HAP-1 (cell line): ENCODE results near the gene CELSR1.

Experiments used
- DNase-seq, 2 experiments: peaks; one replicate each; pipeline ENCODE4 v3.0.0-alpha.2; 2016 to 2020; ENCODE audit warnings: low spot score in 2 of 2
- H3K27me3 ChIP-seq: fragments of 250-450 bp; sonication (Bioruptor Pico); 2 replicates; pipeline ENCODE4 v1.5.1; 2020; ENCODE audit warnings: low read depth, mild to moderate bottlenecking, moderate library complexity
- H3K36me3 ChIP-seq: fragments of 250-450 bp; sonication (Bioruptor Pico); replicated peaks from 2 replicates; pipeline ENCODE4 v1.5.1; 2020; ENCODE audit warnings: mild to moderate bottlenecking
- H3K4me1 ChIP-seq: fragments of 250-450 bp; sonication (Bioruptor Pico); 2 replicates; pipeline ENCODE4 v1.5.1; 2020; ENCODE audit warnings: mild to moderate bottlenecking
- H3K4me3 ChIP-seq: fragments of 250-450 bp; sonication (Bioruptor Pico); 2 replicates; pipeline ENCODE4 v1.5.1; 2020; ENCODE audit warnings: mild to moderate bottlenecking, moderate library complexity
- H3K9me3 ChIP-seq: fragments of 250-450 bp; sonication (Bioruptor Pico); 2 replicates; pipeline ENCODE4 v1.5.1; 2020; ENCODE audit warnings: mild to moderate bottlenecking, moderate library complexity
- in situ Hi-C: fragments of 300-500 bp; cut with MboI; formaldehyde crosslinking; loops from 3 replicates; pipeline ENCODE4 v1.14.3; 2020; ENCODE audit warnings: low sequenced_read_pairs, inconsistent platforms, mixed read lengths

Gene CELSR1, protein sequence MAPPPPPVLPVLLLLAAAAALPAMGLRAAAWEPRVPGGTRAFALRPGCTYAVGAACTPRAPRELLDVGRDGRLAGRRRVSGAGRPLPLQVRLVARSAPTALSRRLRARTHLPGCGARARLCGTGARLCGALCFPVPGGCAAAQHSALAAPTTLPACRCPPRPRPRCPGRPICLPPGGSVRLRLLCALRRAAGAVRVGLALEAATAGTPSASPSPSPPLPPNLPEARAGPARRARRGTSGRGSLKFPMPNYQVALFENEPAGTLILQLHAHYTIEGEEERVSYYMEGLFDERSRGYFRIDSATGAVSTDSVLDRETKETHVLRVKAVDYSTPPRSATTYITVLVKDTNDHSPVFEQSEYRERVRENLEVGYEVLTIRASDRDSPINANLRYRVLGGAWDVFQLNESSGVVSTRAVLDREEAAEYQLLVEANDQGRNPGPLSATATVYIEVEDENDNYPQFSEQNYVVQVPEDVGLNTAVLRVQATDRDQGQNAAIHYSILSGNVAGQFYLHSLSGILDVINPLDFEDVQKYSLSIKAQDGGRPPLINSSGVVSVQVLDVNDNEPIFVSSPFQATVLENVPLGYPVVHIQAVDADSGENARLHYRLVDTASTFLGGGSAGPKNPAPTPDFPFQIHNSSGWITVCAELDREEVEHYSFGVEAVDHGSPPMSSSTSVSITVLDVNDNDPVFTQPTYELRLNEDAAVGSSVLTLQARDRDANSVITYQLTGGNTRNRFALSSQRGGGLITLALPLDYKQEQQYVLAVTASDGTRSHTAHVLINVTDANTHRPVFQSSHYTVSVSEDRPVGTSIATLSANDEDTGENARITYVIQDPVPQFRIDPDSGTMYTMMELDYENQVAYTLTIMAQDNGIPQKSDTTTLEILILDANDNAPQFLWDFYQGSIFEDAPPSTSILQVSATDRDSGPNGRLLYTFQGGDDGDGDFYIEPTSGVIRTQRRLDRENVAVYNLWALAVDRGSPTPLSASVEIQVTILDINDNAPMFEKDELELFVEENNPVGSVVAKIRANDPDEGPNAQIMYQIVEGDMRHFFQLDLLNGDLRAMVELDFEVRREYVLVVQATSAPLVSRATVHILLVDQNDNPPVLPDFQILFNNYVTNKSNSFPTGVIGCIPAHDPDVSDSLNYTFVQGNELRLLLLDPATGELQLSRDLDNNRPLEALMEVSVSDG (N-terminal part only)

DNA sequence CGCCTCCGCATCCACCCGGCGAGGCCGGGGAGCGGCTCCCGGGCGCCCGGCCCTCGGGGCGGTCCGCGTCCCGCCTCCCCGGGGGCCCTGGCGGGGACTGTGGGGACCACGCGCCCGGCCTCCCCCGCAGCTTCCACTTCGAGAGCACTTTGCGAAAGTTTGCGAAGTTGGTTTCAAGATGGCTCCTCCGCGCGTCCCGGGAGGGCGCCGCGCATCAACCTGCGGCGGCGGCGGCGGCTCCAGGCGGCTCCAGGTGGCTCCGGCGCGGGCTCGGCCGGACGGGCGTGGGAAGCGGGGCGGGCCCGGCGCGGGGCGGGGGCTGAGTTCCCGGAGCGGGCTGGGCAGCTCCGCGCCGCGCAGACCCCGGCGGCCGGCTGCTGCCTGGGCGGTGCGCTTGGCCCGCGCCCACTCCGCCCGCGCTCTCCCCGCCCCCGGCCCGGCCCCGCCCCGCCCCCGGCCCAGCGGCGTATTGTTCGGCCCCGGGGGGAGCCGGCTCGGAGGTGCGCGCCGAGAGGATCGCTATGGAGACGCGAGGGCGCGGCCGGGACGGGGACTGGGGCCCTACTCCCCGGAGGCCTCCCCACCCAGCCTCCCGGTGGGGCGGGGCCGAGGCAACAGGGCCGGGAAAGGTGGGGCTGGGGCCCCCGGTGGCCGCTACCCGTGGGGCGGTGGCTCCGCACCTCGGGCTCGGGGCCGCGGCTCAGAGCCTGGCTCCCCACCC lies at the start of gene CELSR1:
Gene CELSR1, minus strand, starts transcription at position 396 of the 721 bp plus-strand sequence. CDS start 450 bp downstream, outside the sequence.
- peak; percentile 73 to 85 for DNase-seq
- Histone ChIP-seq H3K4me1 (peaks cover 2% of the 10 kb centered on the region; the same call in 1 of the 2 replicates), H3K36me3 (peaks cover 11% of the 10 kb centered on the region), H3K4me3 (peak within 1 kb of the TSS; percentile 46), H3K27me3 (no peaks in the 10 kb centered on the region), H3K9me3 (peaks cover 19% of the 10 kb centered on the region)
- in situ Hi-C loops, result loop anchor here (10.0 kb wide), 1 partner anchor 543 kb away; no protein-coding TSS in a partner anchor

DNA sequence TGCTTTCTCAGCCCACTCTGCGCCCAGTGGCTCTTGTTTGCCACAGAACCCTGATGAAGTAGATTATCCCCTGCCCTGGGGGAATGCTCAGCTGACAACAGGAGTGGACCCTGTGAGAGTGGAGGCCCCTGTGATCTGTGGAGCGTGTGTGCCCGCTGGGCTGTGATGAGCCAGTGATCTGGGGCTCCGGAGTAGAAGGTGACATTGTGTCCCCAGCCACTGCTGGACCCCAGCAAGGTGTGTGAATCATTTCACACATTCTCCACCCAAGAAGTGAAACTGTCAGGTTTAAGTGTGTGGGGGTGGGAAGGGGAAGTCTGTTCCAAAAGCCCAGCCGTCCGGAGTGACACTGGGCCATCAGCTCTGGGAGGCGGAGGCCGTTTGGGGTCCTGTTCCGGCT lies 49.6 kb upstream of the CELSR1 start:
- in situ Hi-C loops, result no loop called here
- no peaks in the 10 kb centered on the region for H3K36me3 ChIP-seq
- H3K27me3 ChIP-seq, result no peaks in the 10 kb centered on the region
- no peak overlapping the region for H3K4me3 ChIP-seq
- H3K9me3 ChIP-seq, result no peaks in the 10 kb centered on the region
- no peaks in the 10 kb centered on the region for H3K4me1 ChIP-seq
- no peak for DNase-seq

DNA sequence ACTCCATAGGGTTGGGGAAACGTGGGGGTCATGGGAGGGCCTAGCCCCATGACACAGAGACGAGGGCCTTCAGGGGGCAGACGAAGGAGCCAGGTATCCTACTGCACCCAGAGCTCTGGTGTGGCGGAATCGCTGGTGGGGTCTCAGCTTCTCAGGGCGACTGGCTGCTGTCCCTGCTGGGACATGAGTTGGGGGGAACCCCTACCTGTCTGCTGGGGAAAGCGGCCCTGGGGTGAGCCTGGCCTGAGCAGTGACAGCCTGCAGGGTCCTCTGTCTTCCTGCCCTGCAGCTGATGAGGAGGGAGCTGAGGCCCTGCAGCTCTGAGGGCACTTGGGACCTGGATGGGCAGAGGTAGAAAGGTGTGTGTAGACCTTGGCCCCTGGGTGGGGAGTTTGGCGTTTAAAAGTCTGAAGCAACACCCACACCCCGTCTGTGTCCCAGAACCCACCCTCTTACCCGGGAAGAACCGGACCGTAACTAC lies 49.2 kb upstream of the CELSR1 start:
- no peak for DNase-seq
- Histone ChIP-seq H3K9me3 (no peaks in the 10 kb centered on the region), H3K36me3 (no peaks in the 10 kb centered on the region), H3K4me3 (no peak overlapping the region), H3K27me3 (no peaks in the 10 kb centered on the region), H3K4me1 (no peaks in the 10 kb centered on the region)
- in situ Hi-C loops, result no loop called here

DNA sequence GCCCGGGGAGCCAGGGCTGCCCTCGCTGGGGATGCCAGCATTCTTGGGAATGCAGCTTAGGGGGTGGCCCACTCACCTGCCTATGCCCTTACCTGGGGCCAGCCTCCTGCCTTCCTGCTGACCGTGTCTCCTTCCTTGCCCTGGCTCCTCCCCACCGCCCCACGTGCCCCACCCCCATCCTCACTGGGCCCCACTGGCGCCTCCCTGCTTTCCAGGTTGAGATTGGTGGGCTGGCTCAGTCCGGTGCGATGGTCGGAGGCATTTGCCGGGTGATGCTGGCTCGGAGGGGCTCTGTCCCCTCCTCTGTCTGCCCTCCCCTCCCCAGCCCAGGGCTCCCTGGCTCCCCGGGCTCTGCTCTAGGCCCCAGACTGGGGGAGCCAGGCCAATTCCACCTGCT lies 48.7 kb upstream of the CELSR1 start:
- no peaks in the 10 kb centered on the region for H3K9me3 ChIP-seq
- no peaks in the 10 kb centered on the region for H3K4me1 ChIP-seq
- H3K27me3 ChIP-seq, result no peaks in the 10 kb centered on the region
- no peaks in the 10 kb centered on the region for H3K36me3 ChIP-seq
- H3K4me3 ChIP-seq, result no peak overlapping the region
- DNase-seq, result no peak
- in situ Hi-C loops, result no loop called here

DNA sequence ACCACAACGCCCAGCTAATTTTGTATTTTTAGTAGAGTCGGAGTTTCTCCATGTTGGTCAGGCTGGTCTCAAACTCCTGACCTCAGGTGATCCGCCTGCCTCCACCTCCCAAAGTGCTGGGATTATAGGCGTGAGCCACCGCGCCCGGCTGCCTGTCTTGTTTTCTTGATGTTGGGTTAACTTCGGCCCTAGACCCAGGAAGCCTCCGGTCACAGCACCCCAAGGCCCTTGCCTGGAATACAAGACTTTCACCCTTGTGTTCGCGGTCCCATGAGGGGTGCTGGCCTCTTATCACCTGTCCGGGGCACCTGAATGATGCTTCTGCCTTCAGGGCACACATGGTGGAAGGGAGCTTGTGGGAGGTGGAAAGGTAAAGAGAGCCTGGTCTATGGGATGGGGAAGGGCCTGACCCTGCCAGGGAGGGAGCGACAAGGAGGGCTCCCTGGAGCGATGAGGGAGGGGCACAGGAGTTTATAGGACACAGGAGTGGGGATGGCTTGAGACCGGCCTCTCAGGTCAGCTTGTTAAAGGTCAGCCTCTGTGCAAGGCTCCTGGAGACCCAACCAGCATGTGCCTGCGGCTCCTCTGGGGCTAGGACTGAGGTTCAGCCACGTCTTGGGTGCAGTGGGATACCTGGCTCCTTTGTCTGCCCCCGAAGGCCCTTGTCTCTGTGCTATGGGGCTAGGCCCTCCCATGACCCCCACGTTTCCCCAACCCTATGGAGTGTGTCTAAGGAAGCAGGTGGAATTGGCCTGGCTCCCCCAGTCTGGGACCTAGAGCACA lies 48.1 kb upstream of the CELSR1 start:
- H3K9me3 ChIP-seq, result no peaks in the 10 kb centered on the region
- no peak for DNase-seq
- H3K36me3 ChIP-seq, result no peaks in the 10 kb centered on the region
- H3K4me1 ChIP-seq, result no peaks in the 10 kb centered on the region
- no peaks in the 10 kb centered on the region for H3K27me3 ChIP-seq
- in situ Hi-C loops, result no loop called here
- H3K4me3 ChIP-seq, result no peak overlapping the region

DNA sequence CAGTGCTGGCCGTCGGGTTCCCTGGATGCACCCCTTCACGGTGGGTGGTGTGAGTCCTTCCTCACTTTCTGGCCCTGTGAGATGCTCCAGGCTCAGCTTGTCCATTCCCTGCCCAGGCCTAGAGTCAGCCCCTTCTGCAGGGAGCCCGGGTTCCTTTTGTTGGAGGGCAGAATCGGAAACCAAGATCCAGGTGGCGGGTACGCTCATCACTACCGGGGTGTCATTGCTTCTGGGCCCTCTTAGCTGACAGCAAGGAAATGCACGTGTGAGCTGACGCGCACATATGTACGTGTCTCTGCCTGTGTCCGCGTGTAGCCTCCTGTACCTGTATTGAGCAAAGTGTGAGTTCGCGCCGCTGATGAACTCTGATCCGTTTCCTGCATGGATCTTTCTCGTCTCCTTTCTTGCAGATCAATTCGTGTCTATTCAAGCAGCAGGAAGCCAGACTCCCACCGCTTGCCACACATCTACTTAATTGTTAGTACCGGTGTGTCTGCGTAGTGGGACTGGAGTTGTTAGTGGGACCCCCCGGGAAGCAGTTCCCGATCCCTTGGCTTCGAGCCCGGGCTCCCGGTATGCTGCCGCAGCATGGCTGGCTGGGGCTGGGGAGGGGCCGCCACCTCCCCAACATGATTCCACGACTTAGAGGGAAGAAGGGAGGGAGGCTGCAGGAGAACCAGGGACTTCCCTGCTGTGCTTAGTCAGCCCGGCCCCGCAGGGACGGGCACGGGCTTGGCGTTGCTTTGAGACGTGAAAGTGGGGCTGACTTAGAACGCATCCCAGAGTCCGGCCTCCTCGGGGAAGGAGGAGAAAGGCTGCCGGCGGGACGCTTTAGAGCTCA lies 46.9 kb upstream of the CELSR1 start:
- H3K36me3 ChIP-seq, result no peaks in the 10 kb centered on the region
- no peaks in the 10 kb centered on the region for H3K9me3 ChIP-seq
- no peaks in the 10 kb centered on the region for H3K27me3 ChIP-seq
- H3K4me1 ChIP-seq, result no peaks in the 10 kb centered on the region
- H3K4me3 ChIP-seq, result no peak overlapping the region
- in situ Hi-C loops, result no loop called here
- DNase-seq, result no peak

DNA sequence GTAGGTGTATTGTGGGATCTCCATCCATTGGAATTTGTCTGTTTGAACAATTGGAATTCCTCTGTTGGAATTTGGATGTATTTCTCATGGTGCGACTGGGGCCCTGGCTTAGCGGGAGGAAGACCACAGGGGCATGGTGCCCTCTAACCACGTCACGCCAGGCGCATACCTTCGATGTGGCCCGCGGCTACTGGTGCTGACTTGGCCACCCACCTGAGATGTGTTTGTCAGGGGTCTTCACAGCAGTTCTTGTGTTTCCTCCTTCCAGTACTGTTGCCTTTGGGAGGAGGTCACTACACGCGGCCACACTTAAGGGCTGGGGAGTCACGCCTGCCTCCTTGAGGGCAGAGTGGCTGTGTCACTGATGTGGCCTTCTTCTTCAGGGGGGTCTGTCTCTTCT lies 46.2 kb upstream of the CELSR1 start:
- Histone ChIP-seq H3K4me1 (no peaks in the 10 kb centered on the region), H3K4me3 (no peak overlapping the region), H3K9me3 (no peaks in the 10 kb centered on the region), H3K36me3 (no peaks in the 10 kb centered on the region), H3K27me3 (no peaks in the 10 kb centered on the region)
- in situ Hi-C loops, result no loop called here
- no peak for DNase-seq

DNA sequence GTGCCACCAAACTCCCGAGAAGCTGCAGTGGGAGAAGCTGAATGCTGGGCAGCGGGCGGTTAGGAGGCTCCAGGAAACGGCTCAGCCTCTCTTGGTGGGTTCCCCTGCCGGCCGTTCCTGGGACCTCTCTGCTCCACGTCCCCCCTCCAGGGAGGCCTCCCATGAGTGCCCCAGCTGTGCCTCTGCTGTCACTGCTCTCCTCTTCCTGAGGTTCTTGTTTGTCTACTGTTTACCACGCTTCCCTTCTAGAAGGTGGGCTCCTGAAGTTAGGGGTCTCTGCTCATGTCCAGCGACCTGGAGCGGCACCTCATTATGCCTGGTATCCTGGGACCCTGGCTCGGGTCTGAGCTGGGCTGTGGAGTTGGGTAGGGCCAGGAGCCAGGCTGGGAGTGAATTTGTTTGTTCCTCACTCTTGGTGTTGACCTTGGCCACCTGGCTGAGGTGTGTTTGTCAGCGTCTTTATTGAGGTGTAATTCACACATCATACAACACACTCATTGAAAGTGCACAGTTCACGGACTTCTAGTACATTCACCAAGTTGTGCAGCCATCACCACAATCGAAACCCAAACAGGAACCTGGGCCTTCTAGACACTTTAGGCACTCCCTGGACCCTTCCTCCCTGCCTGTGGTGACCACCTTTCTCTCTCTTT lies 45.0 kb upstream of the CELSR1 start:
- Histone ChIP-seq H3K36me3 (no peaks in the 10 kb centered on the region), H3K27me3 (no peaks in the 10 kb centered on the region), H3K9me3 (no peaks in the 10 kb centered on the region), H3K4me3 (no peak overlapping the region), H3K4me1 (peaks cover 2% of the 10 kb centered on the region; the same call in 1 of the 2 replicates)
- DNase-seq, result no peak
- in situ Hi-C loops, result no loop called here

DNA sequence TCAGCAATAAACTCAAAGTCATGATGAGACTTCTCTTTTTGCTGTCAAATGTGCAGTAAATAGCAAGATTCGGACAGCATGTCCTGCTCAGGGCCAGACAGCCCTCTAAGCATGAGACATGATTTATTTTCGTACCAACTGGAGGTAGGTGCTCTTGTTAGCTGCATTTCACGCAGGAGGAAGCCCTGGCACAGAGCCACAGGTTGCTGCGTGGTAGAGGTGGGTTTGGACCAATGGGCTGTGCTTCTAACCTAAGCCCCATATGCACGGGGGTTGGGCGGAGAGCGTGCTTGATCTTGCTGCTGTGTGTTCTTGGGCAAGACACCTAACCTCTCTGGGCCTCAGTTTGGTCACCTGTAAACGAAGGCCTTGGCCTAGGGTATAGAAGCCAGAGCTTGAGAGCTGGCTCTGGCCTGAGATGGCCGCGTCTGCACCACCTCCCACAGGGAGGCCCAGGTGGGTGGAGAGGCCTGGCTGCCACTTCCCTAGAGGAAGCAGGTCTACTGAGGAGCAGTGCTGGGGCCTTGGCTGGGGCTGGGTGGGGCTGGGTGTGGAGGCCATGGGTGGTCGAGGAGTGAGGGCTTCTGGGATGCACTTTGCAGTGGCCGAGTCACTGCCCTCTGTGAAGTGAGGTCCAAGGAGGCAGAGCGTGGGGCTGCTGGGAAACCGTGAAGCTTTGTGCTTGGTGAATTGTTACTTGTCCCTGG lies 44.3 kb upstream of the CELSR1 start:
- H3K36me3 ChIP-seq, result no peaks in the 10 kb centered on the region
- H3K4me1 ChIP-seq, result peaks cover 2% of the 10 kb centered on the region; the same call in 1 of the 2 replicates
- in situ Hi-C loops, result no loop called here
- H3K27me3 ChIP-seq, result no peaks in the 10 kb centered on the region
- no peak for DNase-seq
- no peaks in the 10 kb centered on the region for H3K9me3 ChIP-seq
- no peak overlapping the region for H3K4me3 ChIP-seq

DNA sequence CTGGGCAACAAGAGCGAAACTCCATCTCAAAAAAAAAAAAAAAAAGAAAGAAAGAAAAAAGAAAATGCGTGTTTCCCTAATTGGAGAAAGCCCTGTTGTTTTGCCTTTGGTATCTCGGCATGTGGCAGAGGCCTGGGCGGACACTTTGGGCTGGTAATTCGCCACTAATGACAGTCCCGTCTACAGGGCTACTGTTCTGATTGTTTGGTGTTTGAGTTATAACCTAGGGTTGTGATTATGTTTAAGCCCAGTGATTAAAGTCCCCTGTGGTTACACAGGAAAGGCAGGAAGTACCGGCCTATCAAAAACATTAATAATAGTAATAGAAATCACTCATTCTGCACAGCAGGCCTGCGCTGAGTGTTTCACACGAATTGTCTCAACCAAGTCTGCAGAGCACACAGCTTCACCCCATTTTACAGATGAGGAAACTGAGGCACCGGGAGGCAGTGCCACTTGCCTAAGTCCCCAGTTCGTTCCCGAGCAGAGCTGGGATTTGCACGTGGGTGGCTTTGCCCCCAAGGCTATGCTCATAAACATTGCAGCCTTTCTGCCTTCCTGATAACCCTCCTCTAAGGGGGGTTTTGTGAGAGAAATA lies 43.6 kb upstream of the CELSR1 start:
- Histone ChIP-seq H3K4me3 (no peak overlapping the region), H3K4me1 (peaks cover 7% of the 10 kb centered on the region), H3K9me3 (no peaks in the 10 kb centered on the region), H3K36me3 (no peaks in the 10 kb centered on the region), H3K27me3 (no peaks in the 10 kb centered on the region)
- in situ Hi-C loops, result no loop called here
- no peak for DNase-seq
